ENCODE data around the gene CDH10.

Gene CDH10

DNA sequence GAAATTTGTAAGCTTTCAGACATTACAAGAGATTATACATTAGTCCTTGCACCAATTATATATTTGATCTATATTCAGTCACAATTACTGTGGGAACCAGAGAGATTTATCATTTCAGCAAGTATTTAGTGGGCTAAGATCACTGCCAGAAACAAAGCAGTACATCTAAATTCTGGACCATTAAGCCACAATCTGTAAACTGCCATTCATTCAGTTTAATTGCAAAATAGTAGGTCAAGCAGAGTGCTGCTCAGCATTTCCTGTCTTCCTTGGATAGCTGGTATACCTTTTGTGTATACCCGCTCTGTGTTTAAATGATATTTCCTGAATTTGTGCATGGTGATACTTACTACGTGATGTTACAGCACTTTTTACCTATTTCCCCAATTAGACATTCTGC lies 42.6 kb downstream of the CDH10 start:
- DNase-seq (ENCODE audit: low read depth, low spot score) = no peak

DNA sequence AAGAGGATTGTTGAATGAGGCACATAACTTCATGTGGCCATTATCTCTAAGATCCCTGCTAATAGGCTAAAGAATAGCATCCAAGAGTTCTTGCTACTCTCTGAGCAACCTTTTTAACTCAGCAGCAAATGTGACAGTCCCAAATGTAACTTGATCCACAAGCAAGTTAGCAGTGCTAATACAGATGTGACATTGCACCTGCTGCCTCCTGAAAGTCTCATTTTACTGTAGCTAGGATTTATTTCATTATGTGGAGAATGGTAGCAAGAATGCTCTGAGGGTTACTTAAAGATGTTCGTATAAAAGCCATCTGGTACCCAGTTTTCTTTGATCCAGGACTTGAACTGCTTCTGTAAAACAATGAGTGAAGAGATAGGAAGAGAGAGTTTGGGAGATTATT lies 45.8 kb downstream of the CDH10 start:
- DNase-seq (ENCODE audit: low read depth, low spot score) = no peak

DNA sequence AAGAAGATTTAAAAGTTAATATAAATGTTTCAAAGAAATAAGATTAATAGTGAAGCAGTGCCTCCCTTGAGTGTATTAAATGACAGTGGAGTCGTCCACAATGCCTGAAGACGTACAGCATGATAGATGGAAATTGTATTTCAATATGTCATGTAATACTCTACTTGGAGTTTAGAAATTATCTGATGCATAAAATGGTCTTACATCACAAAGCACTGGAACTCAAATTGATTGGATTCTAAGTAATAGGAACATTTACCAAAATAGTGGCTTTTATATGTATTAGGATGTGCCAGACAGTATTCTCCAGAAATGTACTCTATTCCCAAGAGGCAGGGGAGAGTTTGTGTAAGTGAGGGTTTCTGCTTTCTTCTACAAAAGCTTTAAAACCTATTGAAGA lies 49.4 kb downstream of the CDH10 start:
- DNase-seq (ENCODE audit: low read depth, low spot score) = no peak

DNA sequence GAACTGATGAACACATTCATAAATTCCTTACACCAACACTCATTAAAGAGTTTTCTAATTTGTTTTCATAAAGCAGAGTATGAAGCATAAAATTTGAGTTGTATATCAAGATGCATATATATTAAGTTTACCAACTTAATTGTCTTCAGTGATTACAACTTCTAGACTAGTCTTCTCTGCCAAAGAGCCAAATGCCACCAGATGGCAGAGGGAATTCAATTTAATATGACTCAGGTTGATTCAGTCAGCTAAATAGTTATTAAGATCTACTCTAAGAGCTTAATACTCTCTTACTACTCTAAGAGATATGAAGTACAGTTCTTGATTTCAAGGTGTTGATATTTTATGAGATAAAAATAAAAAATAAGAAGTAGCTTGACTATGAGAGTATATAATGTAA lies 53.4 kb downstream of the CDH10 start:
- no peak for DNase-seq (ENCODE audit: low read depth, low spot score)

DNA sequence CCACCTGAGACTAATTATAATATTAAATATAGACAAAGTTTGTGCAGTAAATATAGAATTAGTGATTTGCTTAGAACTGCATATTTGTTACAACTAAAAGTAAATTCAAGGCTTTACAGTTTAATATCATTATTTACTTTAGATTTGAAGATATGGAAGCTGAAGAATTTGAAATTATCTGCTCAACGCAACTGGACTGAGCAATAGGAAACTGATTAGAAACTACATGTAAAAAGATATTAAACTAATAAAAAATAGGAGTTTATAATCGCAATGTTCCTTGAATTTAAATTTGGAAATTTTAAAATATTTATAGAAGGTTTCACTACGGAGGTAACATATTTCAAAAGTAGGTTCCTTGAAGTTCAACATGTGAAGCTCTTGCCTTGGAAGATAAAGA lies 55.2 kb downstream of the CDH10 start:
- no peak for DNase-seq (ENCODE audit: low read depth, low spot score)

DNA sequence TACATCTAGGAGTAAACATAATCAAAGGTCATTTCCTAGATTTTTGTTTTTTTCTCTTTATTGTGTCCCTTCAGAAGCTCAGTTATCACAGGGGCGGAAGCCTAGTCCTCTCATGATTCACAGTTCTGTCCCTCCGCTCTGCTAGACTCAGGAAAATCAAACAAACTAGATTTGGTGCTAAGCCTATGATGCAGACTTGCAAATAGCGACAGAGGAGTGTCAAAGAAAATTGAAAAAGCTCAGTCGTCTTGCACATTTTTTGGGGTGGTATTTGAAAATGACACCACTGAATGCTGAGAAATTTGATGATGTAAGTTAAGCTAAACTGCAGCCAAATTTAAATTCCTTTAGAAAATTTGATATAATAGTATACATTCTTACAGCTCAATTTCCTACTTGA lies 59.0 kb downstream of the CDH10 start:
- DNase-seq (ENCODE audit: low read depth, low spot score) = no peak

DNA sequence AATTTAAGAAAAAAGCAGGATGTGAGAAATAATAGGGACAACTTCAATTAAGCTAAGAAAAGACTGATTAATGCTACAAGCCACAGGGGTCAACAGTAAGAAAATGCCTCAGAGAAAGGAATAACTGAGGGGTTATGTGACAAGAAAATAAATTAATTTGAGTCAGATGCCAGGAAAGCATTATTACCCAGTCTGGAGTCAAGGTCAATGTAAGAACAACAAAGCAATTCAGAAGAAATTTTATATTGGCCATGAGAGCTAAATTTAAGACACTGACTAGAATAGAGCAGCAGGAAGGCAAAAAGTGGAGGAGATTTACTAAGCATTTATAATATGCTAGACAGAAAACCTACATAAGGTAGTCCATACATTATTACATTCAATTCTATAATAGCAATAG lies 73.5 kb downstream of the CDH10 start:
- DNase-seq (ENCODE audit: low read depth, low spot score) = no peak

DNA sequence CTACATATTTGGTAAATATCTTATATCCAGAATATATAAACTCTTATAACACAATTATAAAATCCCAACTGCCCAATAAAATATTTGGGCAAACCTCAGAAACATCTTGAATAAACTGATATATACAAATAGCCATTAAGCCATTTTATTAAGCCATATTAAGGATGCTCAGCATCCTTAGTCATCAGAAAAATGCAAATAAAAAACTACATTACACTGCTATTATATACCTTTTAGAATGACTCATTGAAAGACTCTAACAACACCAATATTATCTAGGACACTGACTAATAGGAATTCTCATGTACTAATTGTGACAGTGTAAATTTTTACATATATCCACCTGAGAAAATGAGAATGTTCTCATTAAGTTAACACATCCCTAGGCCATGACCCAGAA lies 77.8 kb downstream of the CDH10 start:
- no peak for DNase-seq (ENCODE audit: low read depth, low spot score)

DNA sequence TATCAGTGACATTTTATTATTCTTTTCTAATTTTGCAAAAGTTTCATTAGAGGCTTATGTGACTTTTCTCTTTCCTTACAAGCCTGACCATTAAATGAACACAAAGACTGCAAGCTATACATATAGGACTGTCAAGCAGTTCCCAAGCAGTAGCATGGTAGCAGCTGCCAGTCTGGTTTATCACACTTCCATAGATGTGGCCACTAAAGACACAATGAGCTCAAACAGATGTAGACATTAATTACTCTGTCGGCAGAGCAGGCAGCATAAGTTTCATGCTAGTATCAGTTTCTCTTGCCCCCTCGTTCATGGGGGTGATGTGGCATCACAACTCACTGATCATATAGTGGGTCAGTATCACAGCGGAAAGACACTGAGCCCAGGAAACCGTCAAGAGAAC lies 89.5 kb downstream of the CDH10 start:
- DNase-seq (ENCODE audit: low read depth, low spot score) = no peak

DNA sequence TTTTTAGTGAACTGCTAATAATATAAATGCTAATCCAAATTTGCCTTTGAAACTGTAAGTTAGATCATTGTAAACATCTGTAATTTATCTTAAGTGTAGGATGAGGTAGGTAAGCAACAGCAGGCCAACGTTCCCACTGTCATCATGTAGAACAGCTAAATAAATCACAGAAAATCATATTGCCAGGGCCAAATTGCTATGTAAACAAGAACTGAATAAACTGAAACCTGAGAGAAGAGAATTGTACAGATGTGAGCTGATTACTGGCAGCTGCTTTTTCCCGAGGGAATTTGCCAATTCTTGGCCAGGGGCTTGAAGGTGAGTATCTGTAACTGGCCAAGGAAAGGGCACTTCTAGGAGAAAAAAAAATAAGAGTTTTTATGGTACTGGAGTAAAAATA lies 97.6 kb downstream of the CDH10 start:
- no peak for DNase-seq (ENCODE audit: low read depth, low spot score)

DNA sequence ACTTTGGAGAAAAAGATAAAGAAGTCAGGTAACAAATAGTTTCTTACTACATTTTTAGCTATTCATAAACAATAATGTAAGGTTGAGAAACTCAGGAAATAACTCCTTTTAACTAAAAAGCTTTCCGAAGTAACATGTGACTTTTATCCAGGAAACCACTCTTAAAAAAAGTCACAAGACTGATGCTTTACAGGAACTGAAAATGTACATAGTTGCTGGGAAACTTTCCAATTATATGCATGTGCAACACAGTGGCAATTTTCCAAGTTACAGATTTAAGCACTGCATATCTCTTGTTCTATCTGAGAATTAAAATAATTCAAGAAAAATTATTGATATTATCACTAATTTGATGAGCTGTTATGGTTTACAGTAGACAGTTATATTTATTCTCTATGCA lies 105.2 kb downstream of the CDH10 start:
- DNase-seq (ENCODE audit: low read depth, low spot score) = no peak

DNA sequence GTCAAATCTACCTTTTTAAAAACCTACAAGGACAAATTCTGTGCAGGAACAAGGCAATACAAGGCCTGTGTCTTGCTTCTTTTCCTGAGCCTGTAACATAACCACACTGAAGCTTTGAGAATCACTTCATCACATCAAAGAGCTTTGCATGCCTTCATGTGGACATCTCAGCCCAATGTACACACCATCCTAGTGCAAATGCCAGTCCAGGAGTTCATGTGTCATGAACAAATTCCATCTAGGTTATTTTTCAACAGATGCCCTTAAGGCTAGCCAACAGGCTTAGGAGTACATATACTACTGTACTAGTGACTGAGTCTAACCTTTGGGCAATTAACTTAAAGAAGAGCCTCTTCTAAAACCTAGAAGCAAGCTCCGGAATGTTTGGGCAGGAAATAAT lies 106.4 kb downstream of the CDH10 start:
- no peak for DNase-seq (ENCODE audit: low read depth, low spot score)

DNA sequence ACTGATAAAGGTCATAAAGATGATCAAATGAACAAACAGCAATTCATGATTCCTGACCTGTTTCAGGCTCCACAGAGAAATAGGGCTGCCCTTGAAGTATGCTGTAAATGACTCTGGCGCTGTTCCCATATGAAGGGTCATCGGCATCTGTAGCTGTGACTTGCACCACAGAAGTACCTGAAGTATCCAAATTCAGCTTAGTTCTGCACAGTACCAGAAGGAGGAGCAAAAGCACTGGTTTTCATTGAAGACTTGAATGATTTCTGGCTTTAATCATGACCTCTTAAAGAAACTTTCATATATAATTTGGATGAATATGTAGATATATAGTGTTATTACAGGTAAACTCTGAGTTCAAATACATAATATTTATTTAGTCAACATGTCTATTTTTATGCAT lies 109.1 kb downstream of the CDH10 start:
- DNase-seq (ENCODE audit: low read depth, low spot score) = no peak

DNA sequence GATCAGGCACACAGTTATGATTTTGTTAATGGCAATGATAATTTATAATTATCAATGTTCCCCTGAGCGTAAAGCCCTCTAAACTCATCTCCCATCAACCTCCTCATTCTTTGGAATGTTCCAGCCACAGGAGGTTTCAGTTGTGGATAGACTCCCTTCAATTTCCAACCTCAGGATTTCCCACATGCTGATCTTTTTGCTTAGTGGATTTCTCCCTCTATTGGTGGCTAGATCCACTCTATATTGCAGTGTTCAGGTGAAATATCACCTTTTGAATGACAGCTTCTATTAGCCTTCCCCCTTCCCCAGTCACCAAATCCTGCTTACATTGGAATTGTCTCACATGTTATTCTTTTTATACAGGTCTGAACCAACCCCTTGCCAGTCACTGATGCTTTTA lies 113.9 kb downstream of the CDH10 start:
- no peak for DNase-seq (ENCODE audit: low read depth, low spot score)

DNA sequence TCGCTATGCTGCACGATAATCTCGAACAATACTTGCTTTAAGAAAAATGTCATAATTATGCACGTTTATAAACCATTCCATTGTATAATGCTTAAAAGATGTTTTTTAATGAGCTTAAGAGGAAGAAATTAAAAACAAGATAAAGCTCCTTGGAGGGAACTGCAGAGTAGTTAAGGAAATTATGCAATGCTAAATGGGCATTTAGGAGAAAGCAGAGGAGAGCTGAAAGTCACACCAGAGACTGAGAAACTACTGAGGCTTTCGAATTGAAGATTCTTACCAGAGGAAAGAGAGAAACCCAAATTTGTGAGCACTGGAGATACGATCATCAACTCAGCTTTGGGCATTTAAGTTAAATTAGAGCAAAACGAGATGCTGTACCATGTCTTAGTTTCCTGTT lies 119.4 kb downstream of the CDH10 start:
- no peak for DNase-seq (ENCODE audit: low read depth, low spot score)

DNA sequence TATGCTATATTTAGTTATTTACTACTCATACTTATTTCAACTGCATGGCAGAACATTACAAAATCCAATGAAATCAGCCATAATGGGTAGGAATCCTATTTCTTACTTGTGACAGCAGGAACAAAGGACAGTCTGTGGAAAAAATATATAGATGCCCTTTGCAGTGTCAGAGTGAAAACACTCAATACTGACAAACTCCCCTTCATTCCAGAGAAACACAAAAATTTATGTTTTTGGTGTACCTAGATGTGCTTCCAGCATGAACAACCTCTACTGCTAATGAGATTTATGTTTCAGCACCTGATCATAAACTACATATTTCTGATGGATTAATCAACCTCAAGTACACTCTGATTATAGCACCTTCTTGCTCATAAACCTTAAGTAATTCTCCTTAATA lies 132.4 kb downstream of the CDH10 start:
- no peak for DNase-seq (ENCODE audit: low read depth, low spot score)

DNA sequence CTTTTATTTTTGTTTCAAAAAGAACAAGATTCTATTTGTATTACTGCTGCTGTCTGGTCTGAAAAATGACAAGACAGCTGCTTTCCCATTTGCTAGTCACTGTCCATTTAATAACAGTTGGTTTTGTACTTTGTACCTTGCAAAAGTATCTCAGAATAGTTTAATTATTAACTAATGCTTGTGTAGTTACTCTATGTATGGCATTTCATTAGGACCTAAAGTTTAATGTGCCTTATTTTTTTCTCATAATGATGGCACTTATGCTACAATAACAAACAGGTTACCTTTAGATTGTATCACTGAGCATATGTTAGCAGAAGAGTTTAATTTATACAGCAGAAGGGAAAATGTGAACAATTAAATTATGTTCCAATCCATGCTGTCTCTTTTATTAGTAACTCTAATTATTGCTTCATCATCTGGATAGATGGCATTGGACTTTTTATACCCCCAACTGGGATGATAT lies 134.2 kb downstream of the CDH10 start:
- no peak for DNase-seq (ENCODE audit: low read depth, low spot score)

DNA sequence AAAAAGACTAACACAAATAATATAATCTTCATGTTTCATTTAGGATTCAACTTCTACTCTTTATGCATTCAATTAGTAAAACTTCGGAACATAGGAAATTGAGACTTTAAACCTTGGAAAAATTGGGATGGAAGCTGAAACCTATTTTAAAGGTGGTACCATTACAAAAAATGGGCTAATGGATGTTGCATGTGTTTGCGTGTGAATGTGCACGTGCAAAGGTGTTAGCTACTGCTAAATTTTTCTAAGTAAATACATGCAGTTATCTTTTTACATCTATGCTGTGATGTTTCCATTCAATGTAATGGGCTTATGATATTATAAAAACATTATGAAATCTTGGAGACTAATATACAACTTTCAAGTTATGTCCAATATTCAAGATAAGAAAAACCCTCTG lies 134.8 kb downstream of the CDH10 start:
- DNase-seq (ENCODE audit: low read depth, low spot score) = no peak

DNA sequence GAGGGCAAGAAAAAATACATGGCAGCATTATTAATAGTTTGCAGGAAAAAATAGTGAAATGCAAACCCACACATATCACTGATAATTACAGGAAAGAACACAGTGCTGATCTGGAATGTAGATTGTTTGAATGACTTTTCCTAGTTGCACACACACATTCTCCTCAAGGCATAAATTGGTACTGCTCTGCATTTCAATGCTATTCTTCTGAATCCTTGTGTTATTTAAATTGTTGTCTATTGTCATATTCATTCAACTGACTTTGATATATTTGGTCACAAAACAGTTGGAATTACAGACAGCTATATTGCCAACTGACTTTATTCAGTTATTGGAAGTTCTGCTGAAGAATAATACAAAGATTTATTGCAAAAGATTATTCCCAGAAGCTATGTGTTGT lies 139.5 kb downstream of the CDH10 start:
- no peak for DNase-seq (ENCODE audit: low read depth, low spot score)

DNA sequence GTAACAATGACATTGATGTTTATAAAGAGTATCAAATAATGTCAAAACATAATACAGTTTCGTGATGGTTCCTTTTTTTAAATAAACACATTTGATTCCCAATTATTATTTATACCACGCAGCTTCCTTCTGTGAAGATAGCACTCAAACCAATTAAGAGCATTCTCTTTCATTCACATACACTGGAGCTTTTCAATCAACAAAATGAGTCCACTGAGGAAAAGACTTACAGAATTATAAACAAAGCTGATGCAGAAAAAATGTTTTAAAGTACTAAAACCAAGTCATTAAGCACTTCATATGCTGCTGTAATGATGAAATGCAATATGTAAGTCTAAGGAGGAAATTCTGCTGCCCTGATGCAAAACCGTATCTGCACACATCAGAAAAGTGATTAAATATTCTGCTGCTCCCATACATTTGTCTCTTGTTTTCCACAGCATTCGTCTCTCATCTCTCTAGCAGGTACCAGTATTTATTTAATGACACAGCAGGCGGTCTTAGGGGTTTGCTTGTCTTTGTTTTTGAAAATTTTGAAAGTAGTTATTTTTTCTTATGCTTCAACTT lies 147.1 kb downstream of the CDH10 start:
- DNase-seq (ENCODE audit: low read depth, low spot score) = no peak

DNA sequence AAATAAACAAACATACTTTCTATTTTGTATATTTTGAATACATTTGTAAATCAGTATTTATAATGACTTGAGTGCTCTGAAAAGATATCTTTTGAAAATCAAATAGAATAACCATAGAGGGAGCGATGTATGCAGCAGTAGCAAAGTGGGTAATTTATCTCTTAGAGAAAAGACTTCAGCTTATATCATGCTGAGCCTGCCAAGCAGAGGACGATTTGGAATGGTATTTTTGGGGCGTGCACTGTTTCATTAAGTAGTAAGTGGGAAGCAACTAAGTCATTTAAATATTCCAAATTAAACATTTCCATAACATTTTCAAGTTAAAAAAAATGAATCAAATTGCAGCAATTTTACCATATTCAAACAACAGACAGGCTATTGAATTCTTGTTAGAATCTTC lies 147.6 kb downstream of the CDH10 start:
- DNase-seq (ENCODE audit: low read depth, low spot score) = no peak

DNA sequence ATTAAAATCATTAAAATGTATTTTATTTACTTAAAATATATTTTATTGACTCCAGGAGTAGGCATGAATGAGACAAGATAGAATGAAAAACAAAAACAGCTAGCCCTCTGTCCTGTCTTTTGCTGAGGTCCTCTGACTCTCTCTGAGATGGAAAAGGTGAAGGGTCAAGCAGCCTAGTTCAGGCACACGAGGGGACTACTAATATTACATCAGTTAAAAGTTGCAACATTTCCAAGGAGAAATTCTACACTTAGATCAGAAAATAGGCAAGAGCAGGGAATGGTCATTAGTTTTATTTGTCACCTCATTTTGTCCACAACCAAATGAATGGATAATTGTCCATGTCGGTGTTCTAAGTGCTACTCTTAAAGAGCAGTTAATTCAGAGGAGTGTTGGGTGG lies 148.5 kb downstream of the CDH10 start:
- no peak for DNase-seq (ENCODE audit: low read depth, low spot score)

DNA sequence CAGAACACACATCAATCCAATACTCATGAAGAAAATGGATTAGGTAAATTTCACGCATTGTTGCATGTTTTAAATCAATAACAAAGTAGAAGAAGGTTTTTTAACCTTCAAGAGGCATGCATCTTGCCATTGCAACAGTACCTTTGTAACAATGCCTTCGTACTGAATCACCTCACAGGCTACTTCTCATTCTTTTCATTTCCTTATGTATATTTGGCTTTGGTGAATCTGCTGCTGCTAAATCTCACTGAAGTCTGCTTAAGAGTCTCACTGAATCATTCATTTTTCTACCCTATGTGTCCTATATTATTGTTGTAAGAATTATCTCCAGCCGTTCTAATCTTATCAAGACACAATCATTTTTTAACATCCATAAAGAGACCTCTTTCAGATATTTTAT lies 152.5 kb downstream of the CDH10 start:
- DNase-seq (ENCODE audit: low read depth, low spot score) = no peak

DNA sequence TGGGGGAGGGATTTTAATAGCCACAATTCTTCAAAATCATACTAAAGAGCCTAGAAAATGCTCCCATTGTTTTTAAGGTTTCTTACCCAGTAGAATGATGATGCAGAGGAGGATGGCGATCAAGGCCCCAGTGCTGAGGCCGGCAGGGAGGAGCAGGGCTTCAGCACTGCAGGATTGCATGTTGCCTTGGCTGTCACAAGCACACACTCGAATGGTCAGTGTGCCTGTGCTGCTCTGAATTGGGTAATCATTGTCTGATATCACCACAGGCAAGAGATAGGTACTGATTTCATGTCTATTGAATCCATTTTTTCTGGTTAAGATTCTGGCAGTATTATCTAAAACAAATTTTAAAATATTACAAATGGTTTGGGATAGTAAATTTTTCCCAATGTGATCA lies 153.3 kb downstream of the CDH10 start:
- no peak for DNase-seq (ENCODE audit: low read depth, low spot score)
